Measurements from ENCODE around the gene AGMAT. TPM values are rescaled to one million over a fixed set of nuclear protein-coding genes. Genes with fewer than 3 reads are reported as not detected.

AGMAT gene
- polyA plus RNA-seq, 3 donors: not detected

DNA sequence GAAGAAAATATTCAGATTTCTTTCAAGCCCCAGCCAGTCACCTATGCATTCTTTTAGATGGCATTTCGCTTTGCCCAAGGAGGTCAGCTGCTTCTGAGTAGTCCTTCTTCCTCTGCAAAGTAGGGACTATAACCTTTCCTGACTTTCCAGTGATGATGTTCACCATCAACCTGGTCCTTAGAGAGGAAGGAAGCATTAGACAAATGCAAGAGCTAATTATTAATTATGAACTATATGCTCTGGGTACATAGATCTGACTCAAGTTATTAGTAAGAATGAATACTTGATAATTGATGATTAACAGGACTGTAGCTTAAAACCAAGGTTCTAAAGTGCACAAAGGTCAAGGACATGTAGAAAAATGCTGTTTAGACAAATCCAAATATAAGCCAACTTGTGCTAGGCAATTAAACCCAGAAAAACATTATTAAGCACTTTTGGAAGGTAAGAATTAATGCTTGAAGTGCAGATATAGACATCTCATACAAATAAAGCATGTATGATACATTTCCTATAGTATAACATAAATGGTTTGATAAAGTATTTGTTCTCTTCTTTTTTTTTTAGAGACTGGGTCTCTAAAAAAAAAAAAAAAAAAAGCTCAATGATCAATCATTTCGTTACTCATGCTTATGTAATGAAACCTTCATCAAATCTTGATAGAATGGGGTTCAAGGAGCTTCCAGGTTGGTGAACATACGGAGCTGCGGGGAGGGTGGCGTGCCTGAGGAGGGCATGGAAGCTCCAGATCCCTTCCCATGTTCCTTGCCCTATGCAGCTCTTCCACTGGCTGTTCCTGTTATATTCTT, 11.2 kb upstream of the AGMAT start:
- Histone ChIP-seq H3K9me3 (replicated peaks in 1 of 2; ENCODE audit: control insufficient read depth in 1 of 2, insufficient read depth in 1 of 2, low read length in 2 of 2) (no peaks in the 10 kb centered on the region), H3K4me1 (ENCODE audit: control insufficient read depth in 1 of 2, insufficient read depth in 2 of 2, low read length in 2 of 2) (no peaks in the 10 kb centered on the region), H3K36me3 (replicated peaks in 1 of 2; ENCODE audit: control insufficient read depth in 1 of 2, insufficient read depth in 2 of 2, low read length in 2 of 2) (no peaks in the 10 kb centered on the region), H2AFZ (ENCODE audit: insufficient read depth, low read depth, low read length, poor library complexity, severe bottlenecking) (no peak overlapping the region), H3K79me2 (ENCODE audit: insufficient read depth, low read length) (no peaks in the 10 kb centered on the region), H3K4me3 (replicated peaks in 1 of 3; ENCODE audit: low read depth in 2 of 3, low read length in 3 of 3) (no peak overlapping the region), H3K4me2 (replicated peaks; ENCODE audit: extremely low read depth, low read length, poor library complexity, severe bottlenecking) (no peak overlapping the region), H3K27me3 (ENCODE audit: control insufficient read depth in 2 of 2, insufficient read depth in 2 of 2, low read length in 2 of 2) (no peaks in the 10 kb centered on the region), H4K20me1 (ENCODE audit: insufficient read depth, low read length) (no peaks in the 10 kb centered on the region), H3K27ac (ENCODE audit: low read depth in 1 of 2, low read length in 2 of 2) (no peak overlapping the region), H3K9ac (ENCODE audit: insufficient read depth, low read length, poor library complexity, severe bottlenecking) (no peak overlapping the region)
- Mint-ChIP-seq H3K4me1 (peaks cover 2% of the 10 kb centered on the region), H3K9me3 (no peaks in the 10 kb centered on the region), H3K27ac (peak overlapping the region in 1 of 7 donors; percentile 21), H3K36me3 (no peaks in the 10 kb centered on the region), H3K27me3 (ENCODE audit: low read depth in 3 of 3) (peaks cover 5 to 20% (median 8%) of the 10 kb centered on the region in 3 donors), H3K4me3 (no peak overlapping the region)
- no peak for DNase-seq
- TF ChIP-seq, protein P1, sequence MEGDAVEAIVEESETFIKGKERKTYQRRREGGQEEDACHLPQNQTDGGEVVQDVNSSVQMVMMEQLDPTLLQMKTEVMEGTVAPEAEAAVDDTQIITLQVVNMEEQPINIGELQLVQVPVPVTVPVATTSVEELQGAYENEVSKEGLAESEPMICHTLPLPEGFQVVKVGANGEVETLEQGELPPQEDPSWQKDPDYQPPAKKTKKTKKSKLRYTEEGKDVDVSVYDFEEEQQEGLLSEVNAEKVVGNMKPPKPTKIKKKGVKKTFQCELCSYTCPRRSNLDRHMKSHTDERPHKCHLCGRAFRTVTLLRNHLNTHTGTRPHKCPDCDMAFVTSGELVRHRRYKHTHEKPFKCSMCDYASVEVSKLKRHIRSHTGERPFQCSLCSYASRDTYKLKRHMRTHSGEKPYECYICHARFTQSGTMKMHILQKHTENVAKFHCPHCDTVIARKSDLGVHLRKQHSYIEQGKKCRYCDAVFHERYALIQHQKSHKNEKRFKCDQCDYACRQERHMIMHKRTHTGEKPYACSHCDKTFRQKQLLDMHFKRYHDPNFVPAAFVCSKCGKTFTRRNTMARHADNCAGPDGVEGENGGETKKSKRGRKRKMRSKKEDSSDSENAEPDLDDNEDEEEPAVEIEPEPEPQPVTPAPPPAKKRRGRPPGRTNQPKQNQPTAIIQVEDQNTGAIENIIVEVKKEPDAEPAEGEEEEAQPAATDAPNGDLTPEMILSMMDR (IDR thresholded peaks at IDR 0.05): no peak
- intact Hi-C loops (cut with micrococcal nuclease): loop anchor here in 1 of 2 donors (2.0 kb wide), 1 partner anchor 145 kb away; no protein-coding TSS in a partner anchor
- 100% methylated on average over 1 of the region's 5 CpGs for WGBS (ENCODE audit: insufficient coverage)

DNA sequence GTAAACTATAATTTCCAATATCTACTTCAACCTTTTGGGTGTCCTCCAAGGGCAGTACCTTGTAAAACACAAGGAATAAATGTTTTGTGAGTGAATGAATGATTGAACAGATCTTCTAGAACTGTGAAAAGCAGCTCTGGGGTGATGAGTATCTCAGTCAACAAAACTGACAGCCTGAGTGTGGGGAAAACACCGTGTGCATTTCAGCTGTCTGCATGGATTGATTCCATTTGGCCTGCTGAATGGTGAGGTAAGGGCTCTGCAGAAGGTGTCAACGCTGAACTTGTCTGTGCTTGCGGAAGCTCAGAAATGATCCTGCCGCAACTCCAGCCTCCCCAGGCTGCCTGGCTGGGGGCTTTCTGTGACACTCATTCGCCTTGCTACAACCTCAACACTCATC, 7.4 kb upstream of the AGMAT start:
- Histone ChIP-seq H3K27ac (ENCODE audit: low read depth in 1 of 2, low read length in 2 of 2) (no peak overlapping the region), H2AFZ (ENCODE audit: insufficient read depth, low read depth, low read length, poor library complexity, severe bottlenecking) (no peak overlapping the region), H4K20me1 (ENCODE audit: insufficient read depth, low read length) (no peaks in the 10 kb centered on the region), H3K79me2 (ENCODE audit: insufficient read depth, low read length) (no peaks in the 10 kb centered on the region), H3K27me3 (ENCODE audit: control insufficient read depth in 2 of 2, insufficient read depth in 2 of 2, low read length in 2 of 2) (no peaks in the 10 kb centered on the region), H3K4me1 (ENCODE audit: control insufficient read depth in 1 of 2, insufficient read depth in 2 of 2, low read length in 2 of 2) (no peaks in the 10 kb centered on the region), H3K4me2 (replicated peaks; ENCODE audit: extremely low read depth, low read length, poor library complexity, severe bottlenecking) (no peak overlapping the region), H3K9me3 (replicated peaks in 1 of 2; ENCODE audit: control insufficient read depth in 1 of 2, insufficient read depth in 1 of 2, low read length in 2 of 2) (no peaks in the 10 kb centered on the region), H3K36me3 (replicated peaks in 1 of 2; ENCODE audit: control insufficient read depth in 1 of 2, insufficient read depth in 2 of 2, low read length in 2 of 2) (no peaks in the 10 kb centered on the region), H3K9ac (ENCODE audit: insufficient read depth, low read length, poor library complexity, severe bottlenecking) (no peak overlapping the region), H3K4me3 (replicated peaks in 1 of 3; ENCODE audit: low read depth in 2 of 3, low read length in 3 of 3) (no peak overlapping the region)
- Mint-ChIP-seq H3K27ac (no peak overlapping the region), H3K9me3 (peaks cover 0 to 5% (median 4%) of the 10 kb centered on the region in 7 donors), H3K4me1 (peaks cover 2% of the 10 kb centered on the region), H3K36me3 (no peaks in the 10 kb centered on the region), H3K4me3 (no peak overlapping the region), H3K27me3 (ENCODE audit: low read depth in 3 of 3) (peaks cover 5 to 13% (median 8%) of the 10 kb centered on the region in 3 donors)
- TF ChIP-seq, protein P1 (IDR thresholded peaks at IDR 0.05): no peak
- 92% methylated on average over 2 of the region's 5 CpGs for WGBS (ENCODE audit: insufficient coverage)
- no peak for DNase-seq
- intact Hi-C loops (cut with micrococcal nuclease): no loop called here

Measured in CD14-positive monocyte (primary cell).